GM12878 (cell line): Measurements from ENCODE around the gene STXBP2. TPM values are rescaled to one million over a fixed set of nuclear protein-coding genes. Genes with fewer than 3 reads are reported as not detected.

Experiments
- ATAC-seq: fragments of 200-7000 bp; cut with Tn5 transposase; 3 replicates; pipeline ENCODE4 v1.9.1; 2020; ENCODE audit warnings: mild to moderate bottlenecking, moderate library complexity
- BruUV-seq: library from RNA; stranded (reverse); fragments of 400-500 nt; replicated peaks from 2 replicates; lab custom pipeline; 2021; lab: Mats Ljungman, UMichigan
- CTCF ChIA-PET: fragments of 300-600 bp; sonication (Branson Sonifier 250); formaldehyde crosslinking; extraction: SDS; loops from one replicate; lab custom pipeline; 2021; ENCODE audit warnings: inconsistent platforms; lab: Yijun Ruan, JAX
- POLR2A ChIA-PET: fragments of 350-600 bp; formaldehyde crosslinking; extraction: SDS; loops from one replicate; lab custom pipeline; 2021; ENCODE audit warnings: inconsistent platforms; lab: Charles Lee
- RAD21 ChIA-PET: fragments of 300-600 bp; sonication (Branson Sonifier 250); formaldehyde crosslinking; loops from one replicate; lab custom pipeline; 2023; ENCODE audit warnings: antibody characterized with exemption; ENCODE audit not compliant: unreplicated experiment; lab: Charles Lee
- SMC1A ChIA-PET: fragments of 300-600 bp; sonication (Branson Sonifier 250); formaldehyde crosslinking; loops from one replicate; lab custom pipeline; 2023; ENCODE audit not compliant: unreplicated experiment, uncharacterized antibody; lab: Charles Lee
- DNase-seq: peaks from one replicate; pipeline ENCODE4 v3.0.0-alpha.2; 2011; ENCODE audit warnings: low read depth, low spot score
- FAIRE-seq: peaks from 3 replicates; lab custom pipeline; 2011; peaks lifted over from hg19 to GRCh38; lab: Jason Lieb, UNC
- H2AFZ ChIP-seq: 2 replicates; pipeline ENCODE4 v1.6.0; 2011; ENCODE audit warnings: low read depth, low read length, control low read depth; ENCODE audit not compliant: control insufficient read depth
- H3K27ac ChIP-seq: 2 replicates; pipeline ENCODE4 v1.5.1; 2011; ENCODE audit warnings: control low read depth; ENCODE audit not compliant: control insufficient read depth, insufficient read depth
- H3K27me3 ChIP-seq, 2 experiments: replicated peaks in 1 of 2; 2 replicates each; pipeline versions ENCODE4 v1.6.0 to v1.6.1; 2011; ENCODE audit warnings: low read length in 1 of 2; ENCODE audit not compliant: control insufficient read depth in 2 of 2, insufficient read depth in 2 of 2
- H3K36me3 ChIP-seq, 2 experiments: 2 replicates each; pipeline ENCODE4 v1.5.1; 2011; ENCODE audit warnings: low read length in 1 of 2; ENCODE audit not compliant: control insufficient read depth in 2 of 2, insufficient read depth in 2 of 2
- H3K4me1 ChIP-seq: 2 replicates; pipeline ENCODE4 v1.6.1; 2011; ENCODE audit warnings: mild to moderate bottlenecking, low read length, moderate library complexity, mixed read lengths; ENCODE audit not compliant: control insufficient read depth, insufficient read depth
- H3K4me2 ChIP-seq: 2 replicates; pipeline ENCODE4 v1.6.0; 2011; ENCODE audit warnings: control low read depth; ENCODE audit not compliant: control insufficient read depth, insufficient read depth
- H3K4me3 ChIP-seq: fragments of 200-600 bp; sonication (generic); 2 replicates; pipeline ENCODE4 v1.5.1; 2016
- H3K79me2 ChIP-seq: 2 replicates; pipeline ENCODE4 v1.6.0; 2011; ENCODE audit warnings: low read length; ENCODE audit not compliant: control insufficient read depth, insufficient read depth
- H3K9ac ChIP-seq: 2 replicates; pipeline ENCODE4 v1.8.0; 2011; ENCODE audit warnings: low read length, control low read depth, mixed read lengths; ENCODE audit not compliant: control insufficient read depth, insufficient read depth
- H3K9me3 ChIP-seq: replicated peaks from 3 replicates; pipeline ENCODE4 v1.5.1; 2011; ENCODE audit warnings: mild to moderate bottlenecking, low read length; ENCODE audit not compliant: control insufficient read depth, insufficient read depth
- H4K20me1 ChIP-seq: 2 replicates; pipeline ENCODE4 v1.6.0; 2011; ENCODE audit not compliant: control insufficient read depth, insufficient read depth
- E2F4 ChIP-seq: IDR thresholded peaks from 2 replicates; pipeline ENCODE4 v1.6.1; 2012; ENCODE audit warnings: low read depth, low read length, improper control_type of control experiment
- EZH2 ChIP-seq: IDR thresholded peaks from 2 replicates; pipeline ENCODE4 v1.6.1; 2012; ENCODE audit warnings: low read depth, mild to moderate bottlenecking, control low read depth, inconsistent platforms, low read length, borderline replicate concordance; ENCODE audit not compliant: control insufficient read depth
- FOS ChIP-seq: IDR thresholded peaks from 3 replicates; pipeline ENCODE4 v1.6.1; 2011; ENCODE audit warnings: borderline replicate concordance; ENCODE audit not compliant: insufficient read length; ENCODE audit errors: extremely low read depth
- IRF4 ChIP-seq: IDR thresholded peaks from 2 replicates; pipeline ENCODE4 v1.6.1; 2011; ENCODE audit warnings: low read depth, low read length
- MAX ChIP-seq: IDR thresholded peaks from 2 replicates; pipeline ENCODE4 v1.6.1; 2012; ENCODE audit warnings: low read depth, low read length, improper control_type of control experiment
- MXI1 ChIP-seq: fragments of 150-350 bp; IDR thresholded peaks from 2 replicates; pipeline ENCODE4 v1.6.1; 2011; ENCODE audit warnings: low read depth, mild to moderate bottlenecking, inconsistent platforms, low read length, improper control_type of control experiment
- RAD51 ChIP-seq: fragments of 450-650 bp; IDR thresholded peaks from 2 replicates; pipeline ENCODE4 v1.6.1; 2016; ENCODE audit warnings: moderate library complexity, mild to moderate bottlenecking, inconsistent platforms
- RELB ChIP-seq: fragments of 450-650 bp; IDR thresholded peaks from 2 replicates; pipeline ENCODE4 v1.6.1; 2017; ENCODE audit warnings: low read depth, mild to moderate bottlenecking, moderate library complexity
- ZNF24 ChIP-seq: fragments of 450-650 bp; IDR thresholded peaks from 2 replicates; pipeline ENCODE4 v1.6.1; 2017; ENCODE audit warnings: antibody characterized with exemption, mild to moderate bottlenecking
- WGBS: methylation state at CpG from one replicate; pipeline ENCODE4 v1.1.6; 2016; ENCODE audit warnings: low lambda C conversion rate; ENCODE audit not compliant: insufficient replicate concordance, insufficient coverage; ENCODE audit errors: missing lambda C conversion rate; 5-methylcytosine and 5-hydroxymethylcytosine counted together
- in situ Hi-C: fragments of 300-500 bp; cut with MboI; formaldehyde crosslinking; loops from 9 replicates; pipeline ENCODE4 v1.14.3; 2018; ENCODE audit warnings: mixed read lengths
- intact Hi-C: fragments of 100-400 bp; cut with micrococcal nuclease; formaldehyde crosslinking; loops from one replicate; pipeline ENCODE4 v1.14.2; 2022; ENCODE audit not compliant: unreplicated experiment
- polyA plus RNA-seq, 11 experiments: library from polyadenylated mRNA; depleted of rRNA in 4 of 11; unstranded in 6 of 11; stranded (reverse) in 5 of 11; fragments of >200 nt; fragmentation: Nextera tagmentation in 4 of 11; fragmentation: Illumina TruSeq in 1 of 11; extraction: Ambion mirVana in 4 of 11; extraction: Trizol in 1 of 11; gene quantifications; 1 replicate in 1 of 11; 2 replicates in 10 of 11; pipeline versions ENCODE4 v1.2.1 to v1.2.3, GENCODE V29; 2011 to 2016; ENCODE audit warnings: inconsistent platforms in 2 of 11, missing spikeins in 2 of 11, low read depth in 1 of 11
- total RNA-seq, 4 experiments: library from RNA; depleted of rRNA in 3 of 4; stranded (reverse); fragments of >200 nt in 3 of 4; fragmentation: Illumina TruSeq in 1 of 4; extraction: Trizol in 1 of 4; gene quantifications; 2 replicates each; pipeline versions ENCODE4 v1.2.1 to v1.2.3, GENCODE V29; 2013 to 2021

The STXBP2 gene
- total and polyA plus RNA-seq, 10 of the 15 experiments (the other 5 are each of a cell fraction or from before 2014, with no cell fraction given) = 2.6 to 111 (median 61.4) TPM

- Histone ChIP-seq H2AFZ (no peak overlapping the region), H3K4me1 (no peaks in the 10 kb centered on the region), H3K9ac (no peak overlapping the region), H4K20me1 (no peaks in the 10 kb centered on the region), H3K27ac (no peak overlapping the region), H3K4me3 (no peak overlapping the region), H3K79me2 (no peaks in the 10 kb centered on the region), H3K4me2 (no peak overlapping the region), H3K36me3 (peaks cover 0 to 13% of the 10 kb centered on the region in 2 experiments; a peak in 3 of 4 replicates), H3K27me3 (no peaks in the 10 kb centered on the region), H3K9me3 (no peaks in the 10 kb centered on the region)
- no peak for ATAC-seq
- ChIA-PET POLR2A (no interaction called here), RAD21 (no interaction called here), CTCF (no interaction called here), SMC1A (no interaction called here)
- intact Hi-C loops (no loop called here), in situ Hi-C loops (no loop called here)
- no TSS peak for BruUV-seq
- FAIRE-seq = no peak
- 93% methylated on average over 12 of the region's 12 CpGs for WGBS
- no peak for DNase-seq
- no peak for TF ChIP-seq IRF4
- no peak for TF ChIP-seq MXI1
- no peak for TF ChIP-seq RAD51
- no peak for TF ChIP-seq FOS
- no peak for TF ChIP-seq E2F4
- no peak for TF ChIP-seq MAX
- TF ChIP-seq ZNF24 = no peak
These were observed 19.7 kb upstream of the STXBP2 start for GRCh38 chr19:7617172-7617571.

- Histone ChIP-seq H3K9ac (no peak overlapping the region), H3K79me2 (no peaks in the 10 kb centered on the region), H3K36me3 (peaks cover 0 to 18% of the 10 kb centered on the region in 2 experiments; a peak in 3 of 4 replicates), H3K9me3 (no peaks in the 10 kb centered on the region), H3K27ac (no peak overlapping the region), H3K4me3 (no peak overlapping the region)
- intact Hi-C loops = no loop called here
- ChIA-PET POLR2A (no interaction called here), RAD21 (no interaction called here), CTCF (no interaction called here), SMC1A (no interaction called here)
- FAIRE-seq (no peak), ATAC-seq (no peak)
- no TSS peak for BruUV-seq
- no peak for TF ChIP-seq RELB
- no peak for TF ChIP-seq EZH2
- TF ChIP-seq, all 136 proteins: peak for 0
- no peak overlapping the region for H3K4me2 ChIP-seq
- H3K4me1 ChIP-seq = no peaks in the 10 kb centered on the region
- 96% methylated on average over 28 of the region's 28 CpGs for WGBS
- H2AFZ ChIP-seq = no peak overlapping the region
- no peaks in the 10 kb centered on the region for H3K27me3 ChIP-seq
- in situ Hi-C loops = no loop called here
- no peak for DNase-seq
- H4K20me1 ChIP-seq = no peaks in the 10 kb centered on the region
These were observed 19.2 kb upstream of the STXBP2 start for GRCh38 chr19:7617735-7618134.
